ENCODE results near the gene EVA1C. TPM values are rescaled to one million over a fixed set of nuclear protein-coding genes. Genes with fewer than 3 reads are reported as not detected.

The EVA1C gene
- total RNA-seq, 4 donors from 2014 or later = 57.4 to 108 (median 66.7) TPM

DNA sequence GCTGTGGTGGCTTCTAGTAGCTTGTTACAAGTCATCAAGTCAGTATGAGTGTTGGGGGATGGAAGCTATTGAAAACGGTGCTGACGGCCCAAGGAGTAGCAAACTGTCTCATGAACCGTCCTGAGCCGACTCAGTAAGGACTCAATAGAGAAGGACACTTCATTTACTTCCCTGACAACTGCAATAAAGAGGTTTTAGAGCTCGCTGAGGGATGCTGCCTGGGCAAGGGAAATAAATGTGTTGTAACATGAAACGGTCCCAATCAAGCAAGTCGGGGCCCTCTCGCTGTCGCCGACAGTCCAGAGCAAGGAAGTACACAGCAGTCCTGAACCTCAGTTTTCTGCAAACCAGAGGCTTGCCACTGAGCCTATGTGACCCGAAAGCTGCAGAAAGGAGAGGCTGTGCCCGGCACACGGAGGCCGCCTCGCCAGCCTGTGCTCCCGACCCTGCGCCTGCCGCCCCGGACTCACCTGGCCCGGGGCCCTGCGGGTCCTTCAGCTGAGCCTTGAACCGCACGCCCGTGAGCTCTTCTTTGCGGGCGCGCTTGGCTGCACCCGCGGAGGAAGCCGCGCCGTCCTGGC lies 20.1 kb upstream of the EVA1C start:
- TF ChIP-seq, protein P1, sequence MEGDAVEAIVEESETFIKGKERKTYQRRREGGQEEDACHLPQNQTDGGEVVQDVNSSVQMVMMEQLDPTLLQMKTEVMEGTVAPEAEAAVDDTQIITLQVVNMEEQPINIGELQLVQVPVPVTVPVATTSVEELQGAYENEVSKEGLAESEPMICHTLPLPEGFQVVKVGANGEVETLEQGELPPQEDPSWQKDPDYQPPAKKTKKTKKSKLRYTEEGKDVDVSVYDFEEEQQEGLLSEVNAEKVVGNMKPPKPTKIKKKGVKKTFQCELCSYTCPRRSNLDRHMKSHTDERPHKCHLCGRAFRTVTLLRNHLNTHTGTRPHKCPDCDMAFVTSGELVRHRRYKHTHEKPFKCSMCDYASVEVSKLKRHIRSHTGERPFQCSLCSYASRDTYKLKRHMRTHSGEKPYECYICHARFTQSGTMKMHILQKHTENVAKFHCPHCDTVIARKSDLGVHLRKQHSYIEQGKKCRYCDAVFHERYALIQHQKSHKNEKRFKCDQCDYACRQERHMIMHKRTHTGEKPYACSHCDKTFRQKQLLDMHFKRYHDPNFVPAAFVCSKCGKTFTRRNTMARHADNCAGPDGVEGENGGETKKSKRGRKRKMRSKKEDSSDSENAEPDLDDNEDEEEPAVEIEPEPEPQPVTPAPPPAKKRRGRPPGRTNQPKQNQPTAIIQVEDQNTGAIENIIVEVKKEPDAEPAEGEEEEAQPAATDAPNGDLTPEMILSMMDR (IDR thresholded peaks at IDR 0.05) = no peak
- intact Hi-C loops (cut with DNase I; ENCODE audit: low total_unique reads) = no loop called here
- 0 to 1% methylated on average over 13 to 20 of the region's 32 CpGs for WGBS, 2 donors
- DNase-seq (ENCODE audit: low spot score in 2 of 2) = no peak
- peak overlapping the region; percentile 91 for H3K4me3 ChIP-seq (ENCODE audit: low read depth, poor library complexity, severe bottlenecking)

DNA sequence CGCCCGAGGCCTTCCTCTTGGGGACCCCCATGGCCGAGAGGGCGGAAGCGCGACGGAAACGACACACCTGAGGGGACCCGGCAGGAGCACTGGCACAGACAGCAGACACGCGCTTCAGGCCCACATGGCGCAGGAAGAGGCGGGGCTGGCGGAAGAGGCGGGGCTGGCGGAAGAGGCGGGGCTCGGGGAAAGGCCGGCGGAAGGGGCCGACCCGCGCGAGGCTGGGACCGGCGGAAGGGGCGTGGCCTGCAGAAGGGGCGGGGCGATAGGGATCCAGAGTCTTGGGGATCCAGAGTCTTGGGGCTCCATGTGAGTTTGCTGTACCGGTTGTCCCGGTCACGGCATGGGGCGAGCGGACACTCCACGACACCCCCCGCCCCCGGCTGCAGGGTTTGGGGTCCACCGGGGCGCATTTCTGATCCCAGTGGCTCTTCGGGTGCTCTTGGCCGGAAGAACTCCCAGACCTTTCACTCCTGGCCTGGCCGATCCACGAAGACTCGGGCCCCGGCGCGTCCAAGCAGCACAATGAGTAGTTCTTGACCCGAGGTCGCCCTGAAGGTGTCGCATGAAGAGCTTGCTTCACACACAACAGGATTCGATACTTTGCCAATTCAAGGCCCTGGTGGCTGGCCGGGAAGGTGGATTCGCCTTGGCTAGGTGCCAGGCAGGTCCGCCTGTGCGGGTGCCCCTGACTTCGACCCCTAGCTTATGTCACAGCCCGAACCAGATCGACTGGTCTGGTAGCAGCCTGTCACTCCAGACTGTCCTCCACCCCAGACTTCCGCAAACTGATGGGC lies 19.4 kb upstream of the EVA1C start, which contains the start of gene URB1:
Gene URB1, minus strand, starts transcription at position 133 of the 797 bp plus-strand sequence. Its CDS starts 102 bp downstream, at position 31.
- TF ChIP-seq, protein P1 (IDR thresholded peaks at IDR 0.05) = no peak
- TF ChIP-seq POLR2A (IDR thresholded peaks at IDR 0.05) = no peak
- H3K4me3 ChIP-seq (ENCODE audit: low read depth, poor library complexity, severe bottlenecking) = peak within 1 kb of the TSS; percentile 91
- 5 to 8% methylated on average over 34 to 51 of the region's 59 CpGs for WGBS, 2 donors
- DNase-seq (ENCODE audit: low spot score in 2 of 2) = peak; percentile 89 to 98
- intact Hi-C loops (cut with DNase I; ENCODE audit: low total_unique reads) = no loop called here

DNA sequence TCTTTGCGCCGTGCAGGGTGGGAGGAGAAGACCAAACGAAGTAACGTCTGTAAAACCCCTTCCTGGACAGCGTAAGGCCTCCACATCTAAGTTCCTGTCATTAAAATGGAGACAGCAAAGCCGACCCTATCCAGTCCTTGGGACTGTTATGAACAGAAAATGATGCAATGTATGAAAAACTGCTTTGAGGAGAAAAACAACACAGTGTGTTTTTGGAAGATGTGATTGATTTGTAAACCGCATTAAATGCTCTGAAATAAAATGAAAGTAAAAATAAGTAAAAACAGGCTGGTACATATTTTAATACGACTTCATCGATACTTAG lies 18.9 kb upstream of the EVA1C start:
- TF ChIP-seq, protein P1 (IDR thresholded peaks at IDR 0.05) = no peak
- no peak for TF ChIP-seq POLR2A (IDR thresholded peaks at IDR 0.05)
- H3K4me3 ChIP-seq (ENCODE audit: low read depth, poor library complexity, severe bottlenecking) = peak overlapping the region; percentile 91
- DNase-seq (ENCODE audit: low spot score in 2 of 2) = no peak
- WGBS, 2 donors = 54 to 58% methylated on average over 9 of the region's 9 CpGs
- intact Hi-C loops (cut with DNase I; ENCODE audit: low total_unique reads) = no loop called here

DNA sequence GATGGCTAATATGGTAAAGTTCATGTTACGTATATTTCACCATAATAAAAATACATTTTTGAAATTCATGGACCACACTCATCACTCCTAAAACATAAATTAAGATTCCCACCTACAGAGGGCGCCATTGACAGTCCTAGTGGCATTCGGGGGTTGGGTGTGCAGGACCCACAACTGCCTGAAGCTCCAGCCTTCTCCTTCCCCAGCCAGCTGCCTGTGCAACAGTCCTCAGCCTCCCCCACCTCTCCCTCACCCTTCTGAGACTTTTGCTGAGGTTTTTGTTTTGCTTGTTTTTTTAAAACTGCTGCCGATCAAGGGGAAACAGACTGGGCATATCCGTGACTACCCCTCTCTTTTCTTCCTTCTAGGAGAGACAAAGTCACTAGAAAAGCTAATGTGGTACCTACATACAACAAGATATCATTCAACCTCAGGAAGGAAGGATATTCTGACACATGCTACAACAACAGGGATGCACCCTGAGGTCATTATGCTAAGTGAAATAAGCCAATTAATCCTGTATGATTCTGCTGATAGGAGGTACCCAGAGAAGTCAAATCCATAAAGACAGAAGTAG lies 9.2 kb upstream of the EVA1C start:
- no peak for TF ChIP-seq POLR2A (IDR thresholded peaks at IDR 0.05)
- TF ChIP-seq, protein P1 (IDR thresholded peaks at IDR 0.05) = peak in 1 of 3 donors; percentile 30
- WGBS, 2 donors = 11 to 12% methylated on average over 5 of the region's 5 CpGs
- intact Hi-C loops (cut with DNase I; ENCODE audit: low total_unique reads) = loop anchor here (10.0 kb wide), 1 partner anchor 202 kb away; no protein-coding TSS in a partner anchor
- peak in 1 of 2 donors; percentile 56 for DNase-seq (ENCODE audit: low spot score in 2 of 2)
- no peak overlapping the region for H3K4me3 ChIP-seq (ENCODE audit: low read depth, poor library complexity, severe bottlenecking)

DNA sequence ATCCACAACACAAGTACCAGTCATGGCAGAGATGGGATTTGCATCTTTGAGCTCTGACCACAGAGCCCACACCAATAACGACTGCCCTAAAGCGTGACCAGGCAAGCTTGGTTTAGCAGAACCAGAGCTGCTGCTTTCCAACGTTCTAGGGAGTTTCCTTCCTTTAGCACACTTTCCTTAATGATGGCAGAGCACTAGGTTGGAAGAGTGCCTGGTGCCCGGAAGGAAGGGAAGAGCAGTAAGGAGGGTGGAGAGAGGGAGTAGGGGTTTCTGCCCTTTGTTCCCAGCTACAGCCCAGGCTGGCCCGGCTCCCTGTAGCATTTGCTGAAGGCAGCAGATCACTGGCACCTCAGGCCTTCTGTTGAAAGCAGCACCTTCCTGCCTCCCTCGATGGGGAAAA lies 6.1 kb upstream of the EVA1C start:
- WGBS, 2 donors = 31 to 33% methylated on average over 6 of the region's 6 CpGs
- DNase-seq (ENCODE audit: low spot score in 2 of 2) = no peak
- no peak for TF ChIP-seq POLR2A (IDR thresholded peaks at IDR 0.05)
- TF ChIP-seq, protein P1 (IDR thresholded peaks at IDR 0.05) = no peak
- H3K4me3 ChIP-seq (ENCODE audit: low read depth, poor library complexity, severe bottlenecking) = no peak overlapping the region
- intact Hi-C loops (cut with DNase I; ENCODE audit: low total_unique reads) = loop anchor here (10.0 kb wide), 1 partner anchor 198 kb away; no protein-coding TSS in a partner anchor

Data from lower leg skin (tissue), 4 donors.